Hematopoietic multipotent progenitor cell treated with erythropoietin and hydrocortisone succinate and interleukin-3 and kit ligand, for 4 days (in vitro differentiated cells): ENCODE results near the gene RBM20.
A peak's percentile ranks its signal among the peaks of the same experiment; 100 is the strongest.
"Not testable (repeated sequence)": the region's sequence is repeated elsewhere in the genome, so short reads cannot be mapped to it uniquely, and the experiment has no call there.

Source experiments
- DNase-seq: peaks from one replicate; pipeline ENCODE4 v3.0.0-alpha.2; 2015

The RBM20 gene

DNA sequence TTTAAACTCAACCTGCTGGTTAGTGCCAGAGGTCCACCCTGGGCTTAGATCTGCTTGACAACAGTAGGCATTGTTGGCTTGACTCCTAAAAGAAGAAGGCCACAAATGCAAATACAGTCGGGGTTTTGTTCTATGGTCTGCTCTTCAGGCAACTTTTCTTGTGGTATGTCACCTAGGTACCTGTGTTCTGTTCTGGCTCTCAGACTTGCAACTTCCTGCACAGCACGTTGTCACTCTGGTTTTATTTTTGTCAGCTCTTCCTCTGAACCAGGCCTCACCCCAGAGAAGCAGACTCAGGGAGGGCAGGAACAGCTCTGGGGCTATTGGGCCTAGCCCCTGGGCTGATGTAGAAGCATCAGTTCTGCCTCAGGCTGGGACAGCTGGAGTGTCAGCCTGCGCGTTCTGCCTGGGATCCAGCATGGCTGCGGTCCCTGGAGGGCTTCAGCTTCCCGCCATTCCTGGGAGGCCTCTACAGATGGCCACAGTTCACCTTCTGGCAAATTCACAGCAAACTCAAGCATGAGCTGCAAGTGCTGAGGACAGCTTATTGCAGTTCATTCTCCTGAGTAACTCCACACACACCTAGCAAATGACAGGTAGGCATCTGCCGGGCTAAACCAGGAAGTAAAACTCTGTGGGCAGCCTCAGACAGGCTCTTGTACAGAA, 216.6 kb downstream of the RBM20 start:
- DNase-seq = no peak

GRCh38 chr10:110861476-110861875, 217.3 kb downstream of the RBM20 start:
- no peak for DNase-seq

GRCh38 chr10:110861930-110862649, 218.0 kb downstream of the RBM20 start:
- no peak for DNase-seq

GRCh38 chr10:110862961-110863360, 218.8 kb downstream of the RBM20 start:
- no peak for DNase-seq

DNA sequence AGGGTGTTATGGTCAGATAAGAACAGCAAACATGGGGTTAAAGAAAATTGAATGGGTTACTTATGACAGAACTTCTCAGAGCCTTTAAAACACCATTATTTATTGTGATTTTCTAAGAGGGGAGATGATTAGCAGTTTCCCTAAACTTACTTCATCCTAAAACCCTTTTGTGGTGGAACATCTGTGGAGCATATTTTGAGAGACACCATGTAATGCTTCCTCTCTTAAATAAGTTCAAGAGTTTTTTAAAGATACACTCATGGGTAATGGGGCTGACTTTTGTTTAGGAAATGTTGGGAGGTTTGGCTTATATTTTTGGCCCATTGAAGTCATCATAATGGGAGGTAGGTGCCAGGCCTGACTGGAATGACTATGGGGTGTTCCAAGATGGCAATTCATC, 219.2 kb downstream of the RBM20 start:
- DNase-seq = no peak

DNA sequence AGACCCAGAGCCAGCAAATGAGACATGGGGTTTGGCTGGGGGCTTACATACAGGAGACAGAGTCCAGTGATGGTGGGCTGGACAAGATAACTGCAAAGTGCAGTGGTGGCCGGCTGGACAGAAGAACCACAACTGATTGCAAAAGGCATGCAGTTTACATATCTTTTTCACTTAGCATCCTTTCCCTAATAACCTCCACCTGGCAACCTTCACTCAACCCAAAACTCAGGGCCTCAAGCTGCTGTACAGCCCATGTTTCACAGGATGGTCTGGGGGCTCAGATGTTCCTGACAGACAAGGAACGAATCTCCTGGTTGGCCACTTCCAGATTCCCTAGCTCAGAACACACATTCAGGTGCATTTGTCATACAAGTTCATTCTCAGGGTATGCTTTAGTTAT, 219.8 kb downstream of the RBM20 start:
- DNase-seq = no peak

DNA sequence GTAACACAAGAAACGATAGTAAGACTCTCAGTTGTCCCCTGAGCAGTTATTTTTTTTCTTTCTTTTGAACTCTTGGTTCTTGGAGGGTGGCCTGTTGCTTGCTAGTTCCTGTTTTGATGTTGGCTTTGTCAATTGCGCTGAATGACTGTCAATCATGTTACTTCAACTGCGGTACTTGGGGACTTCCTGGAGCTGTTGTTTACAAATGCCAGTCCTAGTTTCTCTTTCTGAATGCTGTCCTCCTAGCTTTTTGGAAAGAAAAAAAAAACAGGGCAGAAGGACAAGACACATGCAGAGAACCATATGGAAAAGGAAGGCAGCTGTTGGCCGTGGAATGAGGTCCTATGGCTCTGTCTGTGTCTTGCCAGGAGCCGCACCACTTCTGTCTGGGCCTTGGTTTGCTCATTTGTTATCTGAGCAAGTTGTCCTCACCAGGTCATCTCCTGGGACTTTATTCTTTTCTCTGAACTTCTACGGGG, 220.6 kb downstream of the RBM20 start:
- peak; percentile 92 for DNase-seq

DNA sequence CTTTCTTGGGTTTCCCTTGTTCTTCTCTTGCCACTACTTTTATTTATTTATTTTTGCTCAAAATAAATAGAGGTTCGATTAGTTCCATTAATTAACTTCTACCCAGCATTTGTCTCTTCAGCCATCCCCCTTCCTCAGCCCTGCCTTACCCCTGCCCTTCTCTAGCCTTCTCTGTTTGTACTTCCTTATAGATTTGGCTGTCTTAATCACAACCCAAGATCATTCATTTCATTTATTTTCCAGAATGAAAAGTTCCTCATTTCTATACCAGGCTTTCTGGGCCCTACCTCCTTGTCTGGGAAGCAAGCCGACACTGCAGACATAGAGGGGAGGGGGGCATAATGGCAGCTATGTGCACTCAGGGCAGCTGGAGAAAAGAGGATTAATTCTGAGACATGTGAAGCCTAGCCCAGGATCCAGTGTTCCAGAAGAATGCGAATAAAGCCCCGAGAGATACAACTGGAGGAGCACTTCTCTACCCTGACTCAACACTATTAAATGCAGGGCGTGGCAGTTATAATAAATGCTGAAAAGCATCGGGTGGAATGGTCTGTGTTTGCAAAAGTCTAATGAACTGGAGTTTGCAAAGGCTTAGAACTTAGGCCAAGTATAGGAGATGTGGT, 221.2 kb downstream of the RBM20 start:
- DNase-seq = peak; percentile 55

DNA sequence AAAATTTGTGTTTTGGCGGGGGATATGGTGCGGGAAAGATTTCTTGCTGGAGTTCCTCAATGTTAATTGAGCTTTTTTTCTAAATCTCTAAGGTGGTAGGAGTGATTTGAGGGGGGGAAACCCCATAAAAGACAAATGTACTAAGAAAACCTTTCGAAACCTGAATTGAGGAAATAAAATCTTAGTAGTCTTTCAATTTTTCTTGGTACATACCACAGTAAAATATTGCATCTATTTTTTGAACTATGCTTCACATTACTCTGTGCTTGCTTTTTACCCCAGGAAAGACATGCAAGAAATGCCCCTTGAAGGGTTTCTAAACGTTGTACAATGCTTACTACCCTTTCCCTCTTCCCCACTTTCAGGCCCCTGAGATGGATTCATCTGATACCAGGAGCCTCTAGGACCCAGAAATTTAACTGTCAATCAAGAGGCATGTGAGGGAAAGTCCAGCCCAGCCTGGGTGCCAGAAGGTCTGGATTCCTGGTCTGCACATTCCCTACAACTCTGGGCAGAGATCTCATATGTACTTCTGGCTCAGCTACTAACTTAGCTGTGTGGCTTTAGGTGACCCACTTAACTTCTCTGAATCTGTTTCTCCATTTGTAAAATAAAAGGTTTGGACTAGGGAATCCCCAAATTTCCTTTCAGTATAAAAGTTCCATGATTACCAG, 221.8 kb downstream of the RBM20 start:
- no peak for DNase-seq

GRCh38 chr10:110867011-110867806, 223.1 kb downstream of the RBM20 start:
- DNase-seq = not testable (repeated sequence)

GRCh38 chr10:110867807-110868465, 223.8 kb downstream of the RBM20 start:
- DNase-seq = peak; percentile 27

DNA sequence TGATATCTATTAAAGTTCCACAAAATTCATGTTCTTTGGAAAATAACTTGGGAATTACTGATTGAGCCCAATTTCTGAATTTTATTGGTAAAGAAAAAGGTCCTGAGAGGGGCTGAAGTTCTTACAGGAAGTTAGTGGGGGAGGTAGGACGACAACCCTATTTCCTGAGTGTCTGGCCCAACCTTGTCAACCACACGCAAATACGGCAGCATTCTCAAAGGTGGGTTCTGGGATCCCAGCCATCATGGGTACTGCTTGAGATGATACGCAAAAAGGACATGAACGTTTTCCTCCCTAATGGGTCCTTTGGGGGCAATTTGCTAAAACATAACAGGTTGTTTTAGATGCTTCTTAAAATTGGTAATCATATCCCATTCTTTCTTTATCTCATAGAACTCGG, 224.8 kb downstream of the RBM20 start:
- DNase-seq = peak; percentile 24

DNA sequence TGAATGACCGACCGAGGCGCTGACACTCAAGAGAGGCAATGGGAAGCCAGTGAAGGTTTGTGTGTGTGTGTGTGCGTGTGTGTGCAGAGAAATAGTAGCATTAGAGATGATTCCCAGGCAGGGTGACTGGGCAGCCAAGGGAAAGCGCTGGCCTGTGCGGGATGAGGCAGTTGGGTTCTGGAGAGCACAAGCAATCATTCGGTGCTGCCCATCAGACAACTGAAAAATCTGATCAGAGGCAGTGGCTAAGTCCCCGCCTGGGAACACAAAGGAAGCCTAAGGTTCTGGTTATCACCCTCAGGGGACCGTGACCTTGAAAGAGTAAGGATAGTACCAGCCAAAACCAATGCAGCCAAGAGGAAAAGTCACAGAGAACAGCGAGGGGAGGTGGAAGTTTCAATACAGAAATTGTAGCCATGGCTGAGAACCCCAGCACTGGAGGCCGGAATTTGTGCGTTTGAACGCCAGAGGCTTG, 226.7 kb downstream of the RBM20 start:
- no peak for DNase-seq

DNA sequence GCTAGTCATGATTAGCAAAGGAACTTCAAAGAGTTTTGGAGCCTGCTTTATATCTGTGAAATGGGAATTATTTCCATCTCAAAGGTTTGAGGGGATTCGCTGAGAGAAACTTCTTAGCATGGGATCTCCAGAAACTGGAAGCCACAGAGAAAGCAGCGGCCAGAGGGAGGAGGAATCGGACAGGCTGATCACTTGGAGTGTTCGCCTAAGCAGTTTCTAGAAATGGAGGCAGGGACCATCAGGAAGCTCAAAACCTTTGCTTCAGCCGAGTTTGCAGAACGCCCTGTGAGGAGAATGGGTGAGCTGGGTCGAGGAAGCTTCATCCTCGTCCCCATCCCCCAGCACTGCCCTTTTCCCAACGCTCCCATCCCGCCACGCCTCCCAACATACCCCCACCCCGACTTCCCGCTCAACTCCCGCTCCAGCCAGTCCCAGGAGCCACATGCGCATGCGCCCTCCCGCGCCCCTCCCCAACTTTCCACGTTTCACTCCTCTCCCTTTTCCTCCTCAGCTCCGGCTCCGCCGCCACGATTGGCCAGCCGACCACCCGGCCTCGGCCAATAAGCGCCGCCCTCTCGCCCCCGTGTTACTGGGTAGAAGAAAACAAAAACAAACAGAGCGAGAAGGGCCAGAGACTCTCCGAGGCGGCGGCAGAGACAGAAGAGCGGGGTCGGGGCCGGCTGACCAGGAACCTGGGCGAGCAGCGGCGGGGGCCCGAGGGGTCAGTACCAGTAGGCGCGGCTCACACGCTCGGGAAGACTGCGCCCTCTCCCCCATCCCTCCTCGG, 227.4 kb downstream of the RBM20 start, which contains the start of gene PDCD4:
PDCD4 (plus strand) TSS at position 631 of the 787 bp plus-strand sequence. CDS start 4,100 bp downstream, outside the sequence.
- peak; percentile 99 for DNase-seq

GRCh38 chr10:110872145-110872983, 228.2 kb downstream of the RBM20 start:
- DNase-seq = peak; percentile 95

DNA sequence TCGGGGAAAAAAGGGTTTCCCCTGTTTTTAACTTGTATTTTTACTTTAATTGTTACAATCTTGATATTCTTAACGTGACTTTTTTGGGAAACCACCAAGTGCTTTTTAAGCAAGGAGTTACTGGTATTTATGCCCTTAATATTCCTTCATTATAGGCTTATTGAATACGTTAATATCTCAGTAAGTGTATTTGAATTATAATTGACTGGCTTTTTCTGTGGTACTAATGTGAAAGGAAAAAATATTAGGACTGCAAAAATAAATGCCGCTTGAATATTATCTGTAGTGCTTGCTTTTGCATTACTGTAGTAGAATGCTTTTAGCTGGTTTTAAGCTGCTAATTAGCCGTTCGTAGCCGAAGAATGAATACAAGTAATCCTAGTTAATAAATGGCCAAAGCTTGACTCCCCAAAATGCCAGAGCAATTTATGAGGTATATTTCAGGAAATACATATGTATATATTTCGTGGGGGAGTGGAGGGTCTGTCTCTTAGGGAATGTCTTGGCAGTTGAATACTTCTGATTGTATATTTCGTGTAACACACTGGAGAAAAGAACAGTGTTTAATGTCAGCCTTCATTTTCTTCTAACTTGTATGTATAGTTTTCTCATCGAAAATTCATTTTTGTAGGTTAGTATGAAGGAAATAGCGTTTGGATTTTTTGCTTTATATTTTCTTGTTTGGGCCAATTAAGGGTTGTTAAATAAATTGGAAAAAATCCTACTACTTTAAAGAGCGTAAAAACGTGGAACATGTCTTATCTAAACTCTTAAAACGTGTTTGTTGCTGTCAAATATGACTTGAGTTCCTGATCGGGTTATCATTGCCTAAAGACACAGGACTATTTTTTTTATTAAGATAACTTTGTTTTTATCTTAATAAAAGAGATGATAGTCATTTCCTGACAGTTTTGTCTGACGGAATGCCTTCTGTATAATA, 229.1 kb downstream of the RBM20 start:
- DNase-seq = no peak

DNA sequence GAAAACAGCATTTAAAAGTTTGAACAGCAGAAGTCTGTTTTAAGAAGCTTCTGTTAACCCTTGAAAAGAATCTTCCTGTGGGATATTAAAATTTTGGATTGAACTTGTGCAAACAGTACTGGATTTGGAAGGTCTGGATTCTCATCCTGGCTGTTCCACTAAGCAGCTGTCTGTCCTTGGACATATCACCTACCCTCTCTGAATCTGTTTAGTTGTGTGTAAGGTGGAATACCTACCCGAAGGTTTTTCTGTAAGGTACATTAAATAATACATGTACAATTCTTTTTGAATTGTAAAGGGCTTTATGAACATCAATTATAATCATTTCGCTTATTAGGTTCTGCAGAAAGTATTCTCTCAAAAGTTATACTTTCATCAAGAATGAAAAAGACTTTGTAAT, 229.8 kb downstream of the RBM20 start:
- DNase-seq = no peak

DNA sequence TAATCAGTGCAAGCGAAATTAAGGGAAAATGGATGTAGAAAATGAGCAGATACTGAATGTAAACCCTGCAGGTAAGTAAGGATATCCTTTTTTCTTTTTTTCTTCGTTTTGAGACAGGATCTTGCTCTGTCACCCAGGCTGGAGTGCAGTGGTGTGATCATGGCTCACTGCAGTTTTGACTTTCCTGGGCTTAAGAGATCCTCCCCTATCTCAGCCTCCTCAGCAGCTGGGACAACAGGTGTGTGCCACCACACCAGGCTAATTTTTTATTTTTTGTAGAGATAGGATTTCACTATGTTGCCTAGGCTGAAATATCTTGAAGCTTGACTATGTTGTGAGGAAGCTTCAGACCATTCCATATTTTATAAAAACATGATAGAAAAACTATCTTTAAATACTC, 231.9 kb downstream of the RBM20 start:
- no peak for DNase-seq

DNA sequence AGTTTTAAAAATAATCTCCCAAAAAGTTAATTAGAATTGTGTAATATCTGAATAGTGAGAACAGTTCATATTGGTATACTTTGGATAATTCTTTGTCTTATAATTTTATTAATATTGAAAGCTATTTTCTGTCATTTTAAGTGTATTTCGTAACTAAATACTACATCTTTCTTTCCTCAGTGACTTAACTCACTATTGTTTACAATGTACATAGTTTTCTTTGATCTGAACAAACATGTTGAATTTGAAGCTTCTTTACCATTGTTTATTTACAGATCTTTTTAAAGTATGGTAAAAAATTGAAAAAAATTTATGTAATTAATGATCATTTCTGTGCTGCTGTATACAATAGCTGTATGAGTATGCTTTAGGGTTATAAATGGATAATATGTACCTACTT, 232.7 kb downstream of the RBM20 start:
- no peak for DNase-seq
